Gastroesophageal sphincter (tissue), 4 donors: ENCODE data around the gene GRAMD1C. TPM values are rescaled to one million over a fixed set of nuclear protein-coding genes. Genes with fewer than 3 reads are reported as not detected.

Experiments
- ATAC-seq: fragments of 150-250 bp; one replicate; pipeline ENCODE4 v1.9.1; 2016; ENCODE audit warnings: mild to moderate bottlenecking, moderate library complexity
- H3K27ac ChIP-seq, 4 donors: fragments of 200-600 bp; sonication (generic) in 3 of 4; 1 replicate in 3 of 4; 2 replicates in 1 of 4; pipeline ENCODE4 v1.5.1; 2016 to 2019
- H3K27me3 ChIP-seq: fragments of 200-600 bp; sonication (generic); one replicate; pipeline ENCODE4 v1.5.1; 2019
- H3K36me3 ChIP-seq, 2 donors: fragments of 200-600 bp; sonication (generic); one replicate each; pipeline ENCODE4 v1.5.1; 2019; ENCODE audit warnings: control low read depth in 1 of 2
- H3K4me1 ChIP-seq, 3 donors: fragments of 200-600 bp; sonication (generic); 1 replicate in 2 of 3; 2 replicates in 1 of 3; pipeline ENCODE4 v1.5.1; 2016 to 2019; ENCODE audit warnings: control low read depth in 2 of 3
- H3K4me3 ChIP-seq, 2 donors: fragments of 200-600 bp; sonication (generic); one replicate each; pipeline ENCODE4 v1.5.1; 2019; ENCODE audit warnings: mild to moderate bottlenecking in 1 of 2, moderate library complexity in 1 of 2
- H3K9me3 ChIP-seq, 3 donors: fragments of 200-600 bp; sonication (generic); one replicate each; pipeline ENCODE4 v1.5.1; 2017 to 2019; ENCODE audit warnings: control low read depth in 2 of 3
- EP300 ChIP-seq: sonication (generic); formaldehyde crosslinking; IDR thresholded peaks from one replicate; pipeline ENCODE4 v1.6.1; 2017; ENCODE audit warnings: antibody characterized with exemption, mild to moderate bottlenecking
- POLR2A ChIP-seq, 2 donors: fragments of 450-650 bp; IDR thresholded peaks; one replicate each; pipeline ENCODE4 v1.6.1; 2017; ENCODE audit warnings: antibody characterized with exemption in 2 of 2, mild to moderate bottlenecking in 2 of 2, moderate library complexity in 1 of 2
- POLR2AphosphoS5 ChIP-seq: sonication (generic); formaldehyde crosslinking; IDR thresholded peaks from one replicate; pipeline ENCODE4 v1.6.1; 2017; ENCODE audit warnings: antibody characterized with exemption
- WGBS, 2 donors: methylation state at CpG; one replicate each; pipeline ENCODE4 v1.1.5; 2018; ENCODE audit warnings: low coverage in 1 of 2; 5-methylcytosine and 5-hydroxymethylcytosine counted together
- total RNA-seq, 4 donors: library from RNA; depleted of rRNA; stranded (reverse); fragments of >200 nt; gene quantifications; one replicate each; pipeline ENCODE4 v1.1.0, GENCODE V29; 2016
- TF ChIP-seq, protein P1 (sequence below), 4 experiments: fragments of 200-600 bp in 2 of 4; fragments of 450-650 bp in 2 of 4; sonication (generic) in 1 of 4; IDR thresholded peaks; one replicate each; pipeline ENCODE4 v1.5.1; 2017 to 2019; ENCODE audit warnings: antibody characterized with exemption in 4 of 4, mild to moderate bottlenecking in 2 of 4, moderate library complexity in 2 of 4

Gene GRAMD1C
- total RNA-seq, 4 donors from 2014 or later, result 0.54 to 3.6 (median 1.4) TPM; not detected in 1

DNA sequence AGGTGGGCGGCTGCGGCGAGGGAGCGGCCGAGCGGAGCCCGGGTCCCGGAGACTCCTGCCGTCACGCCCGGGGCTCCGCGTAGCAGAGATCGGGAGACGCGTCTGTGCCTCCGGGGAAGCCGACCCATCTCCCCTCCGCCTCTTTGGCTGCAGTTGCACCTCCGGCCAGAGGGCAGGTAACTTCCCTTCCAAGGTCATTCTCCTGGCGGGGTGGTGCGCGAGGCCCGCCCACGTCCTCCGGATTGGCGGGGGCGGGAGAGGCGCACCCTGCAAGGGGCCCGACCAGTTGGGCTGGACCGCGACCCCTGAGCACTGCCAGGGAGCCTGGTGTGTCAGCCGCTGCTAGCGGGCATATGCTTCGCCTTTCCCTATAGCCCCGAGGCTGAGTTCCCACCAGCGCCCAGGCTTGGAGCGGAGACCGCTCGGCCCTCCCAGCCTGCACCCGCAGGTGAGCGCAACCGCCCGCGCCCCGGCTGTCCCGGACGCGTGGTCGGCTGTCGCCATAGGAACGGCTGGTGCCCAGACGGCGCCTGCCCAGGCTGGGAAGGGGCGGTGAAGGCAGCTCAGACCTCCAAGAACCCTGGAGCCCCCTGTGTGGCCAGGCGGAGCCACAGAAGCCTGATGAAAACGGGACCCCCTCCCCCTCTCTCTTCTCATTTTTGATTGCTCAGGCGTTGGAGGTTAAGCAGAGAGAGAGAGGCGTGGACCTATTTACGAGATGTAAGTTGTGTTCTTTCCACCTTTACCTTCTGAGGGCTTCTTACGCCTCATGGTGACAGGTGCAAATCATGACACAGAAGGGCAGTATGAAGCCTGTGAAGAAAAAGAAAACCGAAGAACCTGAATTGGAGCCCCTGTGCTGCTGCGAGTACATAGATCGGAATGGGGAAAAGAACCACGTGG lies 109.7 kb downstream of the GRAMD1C start:
- Histone ChIP-seq H3K27me3 (no peaks in the 10 kb centered on the region), H3K27ac (peak overlapping the region in 3 of 4 donors; percentile 79 to 84 (median 82)), H3K36me3 (no peaks in the 10 kb centered on the region), H3K9me3 (no peaks in the 10 kb centered on the region), H3K4me1 (peaks cover 0 to 13% (median 7%) of the 10 kb centered on the region in 3 donors), H3K4me3 (peak overlapping the region; percentile 66 to 89)
- 10% methylated on average over 6 to 9 of the region's 65 CpGs for WGBS, 2 donors
- ATAC-seq, result peak; percentile 29
- no peak for TF ChIP-seq EP300
- TF ChIP-seq POLR2A (IDR thresholded peaks at IDR 0.05), result no peak
- TF ChIP-seq, protein P1, sequence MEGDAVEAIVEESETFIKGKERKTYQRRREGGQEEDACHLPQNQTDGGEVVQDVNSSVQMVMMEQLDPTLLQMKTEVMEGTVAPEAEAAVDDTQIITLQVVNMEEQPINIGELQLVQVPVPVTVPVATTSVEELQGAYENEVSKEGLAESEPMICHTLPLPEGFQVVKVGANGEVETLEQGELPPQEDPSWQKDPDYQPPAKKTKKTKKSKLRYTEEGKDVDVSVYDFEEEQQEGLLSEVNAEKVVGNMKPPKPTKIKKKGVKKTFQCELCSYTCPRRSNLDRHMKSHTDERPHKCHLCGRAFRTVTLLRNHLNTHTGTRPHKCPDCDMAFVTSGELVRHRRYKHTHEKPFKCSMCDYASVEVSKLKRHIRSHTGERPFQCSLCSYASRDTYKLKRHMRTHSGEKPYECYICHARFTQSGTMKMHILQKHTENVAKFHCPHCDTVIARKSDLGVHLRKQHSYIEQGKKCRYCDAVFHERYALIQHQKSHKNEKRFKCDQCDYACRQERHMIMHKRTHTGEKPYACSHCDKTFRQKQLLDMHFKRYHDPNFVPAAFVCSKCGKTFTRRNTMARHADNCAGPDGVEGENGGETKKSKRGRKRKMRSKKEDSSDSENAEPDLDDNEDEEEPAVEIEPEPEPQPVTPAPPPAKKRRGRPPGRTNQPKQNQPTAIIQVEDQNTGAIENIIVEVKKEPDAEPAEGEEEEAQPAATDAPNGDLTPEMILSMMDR (IDR thresholded peaks at IDR 0.05), result no peak
- TF ChIP-seq POLR2AphosphoS5, result no peak

DNA sequence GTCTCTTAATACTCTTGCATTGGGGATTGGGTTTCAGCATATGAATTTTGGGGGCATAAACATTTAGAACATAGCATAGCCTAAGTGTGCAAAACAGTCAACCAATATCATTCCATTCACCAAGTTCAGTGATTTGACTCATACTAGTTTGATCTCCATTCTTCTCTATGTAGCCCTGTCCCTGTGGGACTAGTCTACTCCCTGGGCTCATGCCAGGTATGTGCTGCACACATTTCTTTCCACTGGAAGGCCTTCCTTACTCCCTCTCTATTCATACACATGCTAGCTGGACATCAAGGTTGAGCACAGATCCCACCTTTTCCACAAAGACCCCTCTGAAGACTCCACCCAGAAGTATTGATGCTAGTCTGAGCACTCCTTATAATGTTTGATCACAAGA lies 114.3 kb downstream of the GRAMD1C start:
- Histone ChIP-seq H3K27ac (no peak overlapping the region), H3K4me1 (peaks cover 0 to 13% (median 7%) of the 10 kb centered on the region in 3 donors), H3K4me3 (no peak overlapping the region), H3K9me3 (no peaks in the 10 kb centered on the region), H3K27me3 (no peaks in the 10 kb centered on the region), H3K36me3 (peaks cover 0 to 10% of the 10 kb centered on the region in 2 donors)
- ATAC-seq, result no peak
- TF ChIP-seq, protein P1 (IDR thresholded peaks at IDR 0.05), result no peak
- no peak for TF ChIP-seq POLR2AphosphoS5
- no peak for TF ChIP-seq EP300
- TF ChIP-seq POLR2A (IDR thresholded peaks at IDR 0.05), result no peak

DNA sequence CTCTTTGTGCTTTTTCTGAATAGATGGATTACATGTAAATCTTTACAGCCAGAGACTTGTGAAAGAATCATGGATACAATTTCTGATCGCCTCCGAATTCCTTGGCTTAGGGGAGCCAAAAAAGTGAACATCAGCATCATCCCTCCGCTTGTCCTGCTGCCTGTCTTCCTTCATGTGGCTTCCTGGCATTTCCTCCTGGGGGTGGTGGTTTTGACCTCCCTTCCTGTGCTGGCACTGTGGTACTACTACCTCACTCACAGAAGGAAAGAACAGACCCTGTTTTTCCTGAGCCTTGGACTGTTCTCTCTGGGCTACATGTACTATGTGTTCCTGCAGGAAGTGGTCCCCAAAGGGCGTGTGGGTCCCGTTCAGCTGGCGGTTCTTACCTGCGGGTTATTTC lies 115.1 kb downstream of the GRAMD1C start:
- TF ChIP-seq POLR2AphosphoS5 (no peak), EP300 (no peak), POLR2A (IDR thresholded peaks at IDR 0.05) (no peak)
- TF ChIP-seq, protein P1 (IDR thresholded peaks at IDR 0.05), result no peak
- H3K4me3 ChIP-seq, result no peak overlapping the region
- H3K27me3 ChIP-seq, result no peaks in the 10 kb centered on the region
- no peaks in the 10 kb centered on the region for H3K9me3 ChIP-seq
- ATAC-seq, result no peak
- no peak overlapping the region for H3K27ac ChIP-seq
- H3K4me1 ChIP-seq, result peaks cover 0 to 7% (median 3%) of the 10 kb centered on the region in 3 donors
- peaks cover 0 to 15% of the 10 kb centered on the region in 2 donors for H3K36me3 ChIP-seq
- WGBS, 2 donors, result 40 to 70% methylated on average over 2 to 3 of the region's 7 CpGs

DNA sequence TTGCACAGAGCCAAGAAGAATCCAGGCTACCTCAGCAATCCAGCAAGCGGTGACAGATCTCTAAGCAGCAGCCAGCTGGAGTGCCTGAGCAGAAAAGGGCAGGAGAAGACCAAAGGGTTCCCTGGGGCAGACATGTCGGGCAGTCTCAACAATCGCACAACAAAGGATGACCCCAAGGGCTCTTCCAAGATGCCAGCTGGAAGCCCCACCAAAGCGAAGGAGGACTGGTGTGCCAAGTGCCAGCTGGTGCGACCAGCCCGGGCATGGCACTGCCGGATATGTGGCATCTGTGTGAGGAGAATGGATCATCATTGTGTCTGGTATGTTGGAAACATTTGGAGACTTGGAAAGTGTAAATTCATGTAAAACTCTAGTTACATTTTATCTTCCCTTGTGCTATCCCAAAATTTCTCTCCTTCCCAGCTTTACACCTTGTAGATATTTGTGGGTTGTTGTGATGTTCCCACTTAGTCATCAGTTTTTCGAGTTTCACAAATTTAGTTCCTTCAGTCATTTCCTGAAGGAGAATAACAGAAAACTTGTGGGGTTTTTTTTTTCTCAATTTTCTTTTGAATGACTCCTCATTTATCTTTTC lies 115.6 kb downstream of the GRAMD1C start:
- Histone ChIP-seq H3K4me1 (peaks cover 0 to 2% (median 0%) of the 10 kb centered on the region in 3 donors), H3K4me3 (no peak overlapping the region), H3K36me3 (peaks cover 0 to 18% of the 10 kb centered on the region in 2 donors), H3K27ac (no peak overlapping the region), H3K9me3 (no peaks in the 10 kb centered on the region), H3K27me3 (no peaks in the 10 kb centered on the region)
- TF ChIP-seq POLR2A (IDR thresholded peaks at IDR 0.05) (no peak), POLR2AphosphoS5 (no peak), EP300 (no peak)
- TF ChIP-seq, protein P1 (IDR thresholded peaks at IDR 0.05), result no peak
- WGBS, 2 donors, result 80 to 94% methylated on average over 2 to 5 of the region's 8 CpGs
- no peak for ATAC-seq
